Parathyroid adenoma (tissue), 2 donors: Measurements from ENCODE around the gene VOPP1.

ENCODE experiments used
- H2AFZ ChIP-seq: fragments of 300-600 bp; sonication (generic); one replicate; pipeline ENCODE4 v1.7.0; 2017; ENCODE audit warnings: antibody characterized with exemption, mild to moderate bottlenecking
- H3K27ac ChIP-seq: fragments of 300-600 bp; sonication (generic); one replicate; pipeline ENCODE4 v1.7.0; 2017
- H3K27me3 ChIP-seq: fragments of 300-600 bp; sonication (generic); one replicate; pipeline ENCODE4 v1.7.0; 2017; ENCODE audit warnings: low read length; ENCODE audit not compliant: control insufficient read depth, insufficient read depth
- H3K36me3 ChIP-seq: fragments of 300-600 bp; sonication (generic); one replicate; pipeline ENCODE4 v1.7.0; 2017; ENCODE audit warnings: low read length; ENCODE audit not compliant: control insufficient read depth, insufficient read depth
- H3K4me1 ChIP-seq: fragments of 300-600 bp; sonication (generic); one replicate; pipeline ENCODE4 v1.7.0; 2017; ENCODE audit warnings: control low read depth
- H3K4me2 ChIP-seq: fragments of 300-600 bp; sonication (generic); one replicate; pipeline ENCODE4 v1.7.0; 2017; ENCODE audit warnings: low read length
- H3K4me3 ChIP-seq: fragments of 300-600 bp; sonication (generic); one replicate; pipeline ENCODE4 v1.7.0; 2017; ENCODE audit warnings: low read depth, low read length
- H3K79me2 ChIP-seq: fragments of 300-600 bp; sonication (generic); one replicate; pipeline ENCODE4 v1.7.0; 2017; ENCODE audit warnings: control low read depth
- H3K9ac ChIP-seq: fragments of 300-600 bp; sonication (generic); one replicate; pipeline ENCODE4 v1.7.0; 2017; ENCODE audit warnings: mild to moderate bottlenecking
- H3K9me3 ChIP-seq: fragments of 300-600 bp; sonication (generic); one replicate; pipeline ENCODE4 v1.7.0; 2017; ENCODE audit warnings: low read length; ENCODE audit not compliant: control insufficient read depth
- CTCF ChIP-seq: fragments of 300-600 bp; sonication (generic); IDR thresholded peaks from one replicate; pipeline ENCODE4 v1.7.0; 2017; ENCODE audit warnings: antibody characterized with exemption, mild to moderate bottlenecking
- donor health status: primary hyperparathyroidism.

VOPP1 gene

GRCh38 chr7:55448526-55448925 is 123.8 kb downstream of the VOPP1 start:
- Histone ChIP-seq H3K4me1 (no peaks in the 10 kb centered on the region), H2AFZ (no peak overlapping the region), H3K36me3 (no peaks in the 10 kb centered on the region), H3K4me3 (no peak overlapping the region), H3K79me2 (no peaks in the 10 kb centered on the region), H3K9ac (no peak overlapping the region), H3K27me3 (no peaks in the 10 kb centered on the region), H3K9me3 (no peaks in the 10 kb centered on the region), H3K4me2 (no peak overlapping the region), H3K27ac (no peak overlapping the region)
- no peak for TF ChIP-seq CTCF

- no peak for TF ChIP-seq CTCF
- no peak overlapping the region for H3K4me3 ChIP-seq
- no peaks in the 10 kb centered on the region for H3K36me3 ChIP-seq
- no peaks in the 10 kb centered on the region for H3K27me3 ChIP-seq
- H2AFZ ChIP-seq, result no peak overlapping the region
- H3K4me2 ChIP-seq, result no peak overlapping the region
- no peak overlapping the region for H3K27ac ChIP-seq
- no peak overlapping the region for H3K9ac ChIP-seq
- no peaks in the 10 kb centered on the region for H3K79me2 ChIP-seq
- no peaks in the 10 kb centered on the region for H3K9me3 ChIP-seq
- H3K4me1 ChIP-seq, result no peaks in the 10 kb centered on the region
These were observed 127.5 kb downstream of the VOPP1 start for GRCh38 chr7:55444786-55445185.

- no peak for TF ChIP-seq CTCF
- no peaks in the 10 kb centered on the region for H3K36me3 ChIP-seq
- no peaks in the 10 kb centered on the region for H3K27me3 ChIP-seq
- no peaks in the 10 kb centered on the region for H3K9me3 ChIP-seq
- H3K4me3 ChIP-seq, result no peak overlapping the region
- no peak overlapping the region for H3K9ac ChIP-seq
- H3K4me2 ChIP-seq, result no peak overlapping the region
- no peak overlapping the region for H2AFZ ChIP-seq
- H3K4me1 ChIP-seq, result no peaks in the 10 kb centered on the region
- no peaks in the 10 kb centered on the region for H3K79me2 ChIP-seq
- no peak overlapping the region for H3K27ac ChIP-seq
These were observed 130.4 kb downstream of the VOPP1 start for GRCh38 chr7:55441774-55442522.

- no peak overlapping the region for H3K27ac ChIP-seq
- no peak overlapping the region for H3K9ac ChIP-seq
These were observed 131.3 kb downstream of the VOPP1 start for GRCh38 chr7:55441002-55441401.

More at GRCh38 chr7:55441002-55441401, 131.3 kb downstream of the VOPP1 start:
- Histone ChIP-seq H3K4me3 (no peak overlapping the region), H3K9me3 (no peaks in the 10 kb centered on the region), H3K36me3 (no peaks in the 10 kb centered on the region), H3K4me1 (no peaks in the 10 kb centered on the region), H3K4me2 (no peak overlapping the region), H3K27me3 (no peaks in the 10 kb centered on the region), H3K79me2 (no peaks in the 10 kb centered on the region), H2AFZ (no peak overlapping the region)
- TF ChIP-seq CTCF, result no peak
